ENCODE data around the gene MRPL33.

MRPL33 gene

GRCh38 chr2:27800856-27801255 lies 29.3 kb downstream of the MRPL33 start:
- no peak for DNase-seq (ENCODE audit: low read depth)
- TF ChIP-seq, protein P1, sequence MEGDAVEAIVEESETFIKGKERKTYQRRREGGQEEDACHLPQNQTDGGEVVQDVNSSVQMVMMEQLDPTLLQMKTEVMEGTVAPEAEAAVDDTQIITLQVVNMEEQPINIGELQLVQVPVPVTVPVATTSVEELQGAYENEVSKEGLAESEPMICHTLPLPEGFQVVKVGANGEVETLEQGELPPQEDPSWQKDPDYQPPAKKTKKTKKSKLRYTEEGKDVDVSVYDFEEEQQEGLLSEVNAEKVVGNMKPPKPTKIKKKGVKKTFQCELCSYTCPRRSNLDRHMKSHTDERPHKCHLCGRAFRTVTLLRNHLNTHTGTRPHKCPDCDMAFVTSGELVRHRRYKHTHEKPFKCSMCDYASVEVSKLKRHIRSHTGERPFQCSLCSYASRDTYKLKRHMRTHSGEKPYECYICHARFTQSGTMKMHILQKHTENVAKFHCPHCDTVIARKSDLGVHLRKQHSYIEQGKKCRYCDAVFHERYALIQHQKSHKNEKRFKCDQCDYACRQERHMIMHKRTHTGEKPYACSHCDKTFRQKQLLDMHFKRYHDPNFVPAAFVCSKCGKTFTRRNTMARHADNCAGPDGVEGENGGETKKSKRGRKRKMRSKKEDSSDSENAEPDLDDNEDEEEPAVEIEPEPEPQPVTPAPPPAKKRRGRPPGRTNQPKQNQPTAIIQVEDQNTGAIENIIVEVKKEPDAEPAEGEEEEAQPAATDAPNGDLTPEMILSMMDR (IDR thresholded peaks at IDR 0.05; ENCODE audit: low read depth, low read length, missing control alignments), result no peak
- H3K4me3 ChIP-seq (ENCODE audit: low read depth, low read length), result no peak overlapping the region

DNA sequence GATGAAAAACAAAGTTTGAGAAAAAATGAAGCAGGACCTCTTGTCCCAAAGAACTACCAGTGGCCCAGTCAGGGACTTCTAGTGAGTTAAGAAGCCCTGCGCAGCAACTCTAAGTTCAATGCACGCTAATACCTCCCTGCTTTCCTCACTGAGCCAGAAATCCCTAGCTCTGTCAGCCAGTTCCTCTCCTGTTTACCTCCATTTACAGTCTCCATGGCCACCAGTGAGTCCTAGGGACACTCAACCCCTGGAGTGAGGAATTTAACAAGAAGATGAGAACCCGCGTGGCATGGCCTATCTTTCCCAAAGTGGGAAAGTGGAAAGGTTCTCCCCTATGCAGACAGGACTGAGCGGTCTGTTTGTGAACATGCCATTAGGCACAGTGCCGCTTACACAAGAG lies 31.0 kb downstream of the MRPL33 start:
- no peak overlapping the region for H3K4me3 ChIP-seq (ENCODE audit: low read depth, low read length)
- no peak for DNase-seq (ENCODE audit: low read depth)
- TF ChIP-seq, protein P1 (IDR thresholded peaks at IDR 0.05; ENCODE audit: low read depth, low read length, missing control alignments), result no peak

DNA sequence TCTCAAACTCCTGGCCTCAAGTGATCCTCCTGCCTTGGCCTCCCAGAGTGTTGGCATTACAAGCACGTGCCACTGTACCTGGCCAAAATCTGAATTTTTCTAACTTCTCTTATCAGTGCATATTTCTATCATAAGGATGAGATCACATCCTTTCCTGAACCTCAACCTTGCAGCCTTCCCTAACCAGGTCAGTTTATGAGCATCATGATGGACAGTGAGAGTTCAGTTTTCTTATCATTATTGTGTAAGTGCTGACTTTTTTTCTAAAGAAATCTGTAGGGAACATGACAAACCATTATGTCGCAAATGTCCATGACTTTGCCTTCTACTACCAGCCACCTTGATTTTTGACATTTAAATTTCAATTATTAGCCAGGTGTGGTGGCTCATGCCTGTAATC lies 31.5 kb downstream of the MRPL33 start:
- DNase-seq (ENCODE audit: low read depth), result no peak
- TF ChIP-seq, protein P1 (IDR thresholded peaks at IDR 0.05; ENCODE audit: low read depth, low read length, missing control alignments), result no peak
- H3K4me3 ChIP-seq (ENCODE audit: low read depth, low read length), result no peak overlapping the region

DNA sequence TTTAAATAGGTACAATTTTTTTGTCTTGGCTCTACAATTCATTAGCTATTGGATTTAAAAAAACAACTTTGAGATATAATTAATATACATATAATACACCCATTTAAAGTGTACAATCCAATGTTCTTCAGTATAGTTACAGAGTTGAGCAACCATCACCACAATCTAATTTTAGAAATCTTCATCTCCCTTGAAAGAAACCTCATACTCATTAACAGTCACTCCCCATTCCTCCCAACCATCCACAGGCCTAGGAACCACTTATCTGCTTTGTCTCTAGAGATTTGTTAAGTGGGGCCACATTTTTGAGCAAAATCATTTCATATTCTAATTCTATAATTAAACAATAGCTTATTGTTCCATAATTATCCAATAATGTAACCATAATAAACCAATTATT lies 32.6 kb downstream of the MRPL33 start:
- no peak for DNase-seq (ENCODE audit: low read depth)
- H3K4me3 ChIP-seq (ENCODE audit: low read depth, low read length), result no peak overlapping the region
- TF ChIP-seq, protein P1 (IDR thresholded peaks at IDR 0.05; ENCODE audit: low read depth, low read length, missing control alignments), result no peak

GRCh38 chr2:27805180-27805579 lies 33.7 kb downstream of the MRPL33 start:
- TF ChIP-seq, protein P1 (IDR thresholded peaks at IDR 0.05; ENCODE audit: low read depth, low read length, missing control alignments), result no peak
- no peak for DNase-seq (ENCODE audit: low read depth)
- no peak overlapping the region for H3K4me3 ChIP-seq (ENCODE audit: low read depth, low read length)

DNA sequence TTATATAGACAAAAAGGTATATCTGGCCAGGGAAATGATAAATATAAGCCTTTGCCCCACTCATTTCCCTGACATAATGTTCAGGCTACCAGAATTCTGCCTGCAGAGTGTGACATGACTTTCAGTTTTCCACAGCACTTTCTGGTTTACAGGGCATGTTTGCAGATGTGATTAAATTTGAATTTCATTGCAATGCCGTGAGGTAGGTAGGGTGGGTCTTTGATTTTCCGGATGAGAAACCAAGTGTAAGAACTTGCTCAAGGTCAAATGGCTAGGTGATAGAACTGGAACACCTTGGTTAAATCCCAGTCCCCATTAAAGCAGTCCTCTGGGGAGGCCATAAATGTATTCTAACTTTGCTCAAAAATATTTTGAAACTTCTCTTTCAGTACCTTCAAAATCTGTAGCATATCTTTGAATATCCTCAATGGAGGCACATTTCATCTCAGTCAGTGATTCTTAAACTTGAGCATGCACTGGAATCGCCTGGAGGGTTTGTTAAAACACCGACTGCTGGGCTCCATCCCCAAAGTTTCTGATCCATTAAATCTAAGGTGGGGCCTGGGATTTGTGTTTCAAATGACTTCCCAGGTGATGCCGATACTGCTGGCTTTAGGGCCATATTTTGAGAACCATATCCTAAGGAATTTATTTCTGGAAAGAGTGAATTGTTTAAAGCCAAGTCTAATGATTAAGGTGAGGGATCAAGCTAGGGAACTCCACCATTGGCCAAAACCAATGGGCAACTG lies 35.0 kb downstream of the MRPL33 start:
- TF ChIP-seq, protein P1 (IDR thresholded peaks at IDR 0.05; ENCODE audit: low read depth, low read length, missing control alignments), result no peak
- H3K4me3 ChIP-seq (ENCODE audit: low read depth, low read length), result no peak overlapping the region
- DNase-seq (ENCODE audit: low read depth), result no peak

DNA sequence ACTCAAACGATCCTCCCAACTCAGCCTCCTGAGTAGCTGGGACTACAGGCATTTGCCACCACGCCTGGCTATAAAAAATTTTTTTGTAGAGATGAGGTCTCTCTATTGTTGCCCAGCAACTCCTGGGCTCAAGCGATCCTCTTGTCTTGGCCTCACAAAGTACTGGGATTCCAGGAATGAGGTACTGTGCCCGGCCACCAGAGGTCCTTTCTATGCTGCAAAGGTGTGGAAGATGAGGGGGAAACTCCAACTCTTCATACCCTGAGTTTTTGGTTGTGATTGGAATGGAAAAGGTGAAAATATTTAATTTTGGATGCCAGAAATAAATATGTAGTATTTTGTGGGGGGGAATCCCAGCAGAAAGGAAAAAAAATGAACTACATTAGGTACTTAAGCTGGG lies 36.0 kb downstream of the MRPL33 start:
- no peak for DNase-seq (ENCODE audit: low read depth)
- TF ChIP-seq, protein P1 (IDR thresholded peaks at IDR 0.05; ENCODE audit: low read depth, low read length, missing control alignments), result peak; percentile 43
- H3K4me3 ChIP-seq (ENCODE audit: low read depth, low read length), result no peak overlapping the region
